Left ventricle myocardium inferior (tissue), 1 donor: Measurements from ENCODE around the gene DAD1. TPM values are rescaled to one million over a fixed set of nuclear protein-coding genes. Genes with fewer than 3 reads are reported as not detected.
"Not testable (repeated sequence)": the region's sequence is repeated elsewhere in the genome, so short reads cannot be mapped to it uniquely, and the experiment has no call there.

Experiments
- DNase-seq: peaks from one replicate; pipeline ENCODE4 v3.0.0-alpha.2; 2020
- H3K27ac ChIP-seq: fragments of 200-600 bp; replicated peaks from 2 replicates; pipeline ENCODE4 v1.8.0; 2021
- H3K27me3 ChIP-seq: fragments of 200-600 bp; 2 replicates; pipeline ENCODE4 v1.8.0; 2021; ENCODE audit warnings: low read depth
- H3K36me3 ChIP-seq: fragments of 200-600 bp; 2 replicates; pipeline ENCODE4 v1.8.0; 2021
- H3K4me1 ChIP-seq: fragments of 200-600 bp; 2 replicates; pipeline ENCODE4 v1.8.0; 2021
- H3K4me3 ChIP-seq: fragments of 200-600 bp; 2 replicates; pipeline ENCODE4 v1.8.0; 2021; ENCODE audit warnings: mild to moderate bottlenecking, moderate library complexity
- H3K9me3 ChIP-seq: fragments of 200-600 bp; replicated peaks from 2 replicates; pipeline ENCODE4 v1.8.0; 2021
- intact Hi-C: fragments of 100-400 bp; cut with micrococcal nuclease; formaldehyde crosslinking; loops from one replicate; pipeline ENCODE4 v1.11.0; 2022
- total RNA-seq: library from RNA; stranded (reverse); fragmentation: NEBNext Ultra II Directional; extraction: Animal tissue kit (Norgen Biotek cat#: 25700); gene quantifications from one replicate; pipeline ENCODE4 v1.2.1, GENCODE V29; 2021
- TF ChIP-seq, protein P1 (sequence below): fragments of 200-600 bp; IDR thresholded peaks from 2 replicates; pipeline ENCODE4 v1.8.0; 2021; ENCODE audit warnings: antibody characterized with exemption, mild to moderate bottlenecking, borderline replicate concordance
- donor health status: DM: no; HTN: yes; CAD: no; lungs with severe emphysema.

DAD1 gene
- total RNA-seq, 1 donor from 2014 or later: 118 TPM

DNA sequence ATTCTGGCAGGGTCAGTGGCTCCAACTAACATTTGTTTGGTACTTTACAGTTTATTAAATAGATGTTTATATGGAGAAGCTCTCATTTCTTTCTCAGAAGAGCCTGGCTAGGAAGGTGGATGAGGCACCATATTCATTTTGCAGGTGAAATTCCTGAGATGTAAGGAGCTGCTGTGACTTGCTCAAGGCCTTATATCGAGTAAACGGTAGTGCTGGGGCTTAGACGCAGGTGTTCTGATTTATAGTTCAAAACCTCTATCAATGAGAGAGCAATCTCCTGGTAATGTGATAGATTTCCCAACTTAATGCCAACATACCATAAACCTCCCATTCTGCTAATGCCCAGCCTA, 42.3 kb downstream of the DAD1 start:
- Histone ChIP-seq H3K4me3 (no peak overlapping the region), H3K9me3 (no peaks in the 10 kb centered on the region), H3K27ac (peak overlapping the region; percentile 79), H3K4me1 (peaks cover 38% of the 10 kb centered on the region), H3K36me3 (no peaks in the 10 kb centered on the region), H3K27me3 (no peaks in the 10 kb centered on the region)
- TF ChIP-seq, protein P1, sequence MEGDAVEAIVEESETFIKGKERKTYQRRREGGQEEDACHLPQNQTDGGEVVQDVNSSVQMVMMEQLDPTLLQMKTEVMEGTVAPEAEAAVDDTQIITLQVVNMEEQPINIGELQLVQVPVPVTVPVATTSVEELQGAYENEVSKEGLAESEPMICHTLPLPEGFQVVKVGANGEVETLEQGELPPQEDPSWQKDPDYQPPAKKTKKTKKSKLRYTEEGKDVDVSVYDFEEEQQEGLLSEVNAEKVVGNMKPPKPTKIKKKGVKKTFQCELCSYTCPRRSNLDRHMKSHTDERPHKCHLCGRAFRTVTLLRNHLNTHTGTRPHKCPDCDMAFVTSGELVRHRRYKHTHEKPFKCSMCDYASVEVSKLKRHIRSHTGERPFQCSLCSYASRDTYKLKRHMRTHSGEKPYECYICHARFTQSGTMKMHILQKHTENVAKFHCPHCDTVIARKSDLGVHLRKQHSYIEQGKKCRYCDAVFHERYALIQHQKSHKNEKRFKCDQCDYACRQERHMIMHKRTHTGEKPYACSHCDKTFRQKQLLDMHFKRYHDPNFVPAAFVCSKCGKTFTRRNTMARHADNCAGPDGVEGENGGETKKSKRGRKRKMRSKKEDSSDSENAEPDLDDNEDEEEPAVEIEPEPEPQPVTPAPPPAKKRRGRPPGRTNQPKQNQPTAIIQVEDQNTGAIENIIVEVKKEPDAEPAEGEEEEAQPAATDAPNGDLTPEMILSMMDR: no peak
- DNase-seq: no peak
- intact Hi-C loops: no loop called here

DNA sequence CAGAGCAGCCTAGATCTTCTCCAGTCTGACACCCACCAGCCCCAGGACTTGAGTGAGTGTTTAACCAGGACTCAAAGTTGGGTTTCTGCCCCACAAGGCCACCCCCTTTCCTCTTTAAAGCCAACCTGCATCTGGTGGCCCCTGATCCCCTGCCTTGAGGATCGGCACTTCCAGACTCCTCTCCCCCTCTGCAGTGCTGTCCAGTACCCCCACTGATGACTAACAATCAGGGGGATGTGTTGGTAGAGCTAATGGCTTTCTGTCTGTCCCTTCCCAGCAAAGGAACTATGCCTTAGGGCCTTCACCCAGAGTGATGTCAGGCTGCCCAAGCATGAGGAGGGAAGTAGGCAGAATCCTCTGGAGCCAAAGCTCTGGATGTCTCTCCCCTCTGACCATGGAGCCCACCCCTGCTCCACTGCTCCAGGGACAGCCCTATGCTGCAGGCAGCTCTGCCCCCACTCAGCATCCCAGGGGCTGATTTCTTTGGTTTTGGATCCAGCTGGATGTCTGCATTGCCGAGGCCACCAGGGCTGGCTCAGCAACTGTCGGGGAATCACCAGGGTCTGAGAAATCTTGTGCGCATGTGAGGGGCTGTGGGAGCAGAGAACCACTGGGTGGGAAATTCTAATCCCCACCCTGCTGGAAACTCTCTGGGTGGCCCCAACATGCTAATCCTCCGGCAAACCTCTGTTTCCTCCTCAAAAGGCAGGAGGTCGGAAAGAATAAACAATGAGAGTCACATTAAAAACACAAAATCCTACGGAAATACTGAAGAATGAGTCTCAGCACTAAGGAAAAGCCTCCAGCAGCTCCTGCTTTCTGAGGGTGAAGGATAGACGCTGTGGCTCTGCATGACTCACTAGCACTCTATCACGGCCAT, 42.9 kb downstream of the DAD1 start:
- H3K27ac ChIP-seq: peak overlapping the region; percentile 79
- intact Hi-C loops: no loop called here
- no peak overlapping the region for H3K4me3 ChIP-seq
- no peaks in the 10 kb centered on the region for H3K9me3 ChIP-seq
- H3K27me3 ChIP-seq: no peaks in the 10 kb centered on the region
- H3K36me3 ChIP-seq: no peaks in the 10 kb centered on the region
- no peak for DNase-seq
- TF ChIP-seq, protein P1: no peak
- peaks cover 38% of the 10 kb centered on the region for H3K4me1 ChIP-seq

DNA sequence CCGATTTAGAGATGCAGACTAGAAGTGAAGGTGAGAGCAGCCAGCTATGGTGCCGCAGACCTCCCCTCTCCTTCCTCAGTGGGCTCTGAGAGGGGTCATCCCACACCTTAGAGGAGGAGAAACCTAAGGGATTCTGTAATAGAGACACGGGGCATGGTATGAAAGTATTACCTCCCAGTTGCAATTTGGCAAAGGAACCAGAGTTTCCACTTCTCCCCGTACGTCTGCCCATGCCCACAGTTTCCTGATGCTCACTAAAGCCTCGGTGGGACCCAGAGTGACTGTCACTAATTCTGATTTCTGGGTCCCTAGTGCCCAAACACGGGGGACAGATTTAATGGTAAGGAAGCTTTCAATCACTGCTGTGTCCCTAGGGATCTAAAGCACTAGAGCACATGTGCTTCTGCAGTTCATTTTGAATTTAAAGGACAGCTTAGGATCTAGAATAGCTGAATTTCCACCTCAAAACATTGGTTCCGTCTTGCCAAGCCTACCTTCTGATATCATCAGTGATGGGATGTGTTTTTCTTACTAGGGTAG, 44.1 kb downstream of the DAD1 start:
- intact Hi-C loops: no loop called here
- H3K27me3 ChIP-seq: no peaks in the 10 kb centered on the region
- no peaks in the 10 kb centered on the region for H3K9me3 ChIP-seq
- H3K4me1 ChIP-seq: peaks cover 26% of the 10 kb centered on the region
- no peaks in the 10 kb centered on the region for H3K36me3 ChIP-seq
- H3K4me3 ChIP-seq: no peak overlapping the region
- no peak overlapping the region for H3K27ac ChIP-seq
- TF ChIP-seq, protein P1: no peak
- DNase-seq: no peak

DNA sequence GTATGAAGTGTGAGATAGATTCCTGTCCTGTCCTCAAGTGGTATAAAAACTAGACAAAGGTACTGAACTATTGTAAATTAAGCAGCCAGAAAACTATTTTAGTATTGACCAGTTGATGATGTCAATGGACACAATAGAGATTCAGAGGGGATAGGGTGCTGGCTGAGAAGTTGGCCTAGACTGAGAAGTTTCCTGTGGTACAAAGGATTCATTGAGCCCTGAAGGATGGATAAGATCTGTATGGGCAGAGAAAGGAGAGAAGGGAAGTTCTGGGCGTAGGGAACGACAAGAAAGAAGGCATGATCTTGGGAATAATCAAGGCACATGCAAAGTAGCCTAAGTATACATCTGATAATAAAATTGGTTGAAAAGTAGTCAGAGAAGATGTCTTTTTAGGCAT, 44.6 kb downstream of the DAD1 start:
- TF ChIP-seq, protein P1: no peak
- Histone ChIP-seq H3K9me3 (no peaks in the 10 kb centered on the region), H3K27ac (no peak overlapping the region), H3K27me3 (no peaks in the 10 kb centered on the region), H3K4me1 (peaks cover 26% of the 10 kb centered on the region), H3K4me3 (no peak overlapping the region), H3K36me3 (no peaks in the 10 kb centered on the region)
- DNase-seq: no peak
- intact Hi-C loops: no loop called here

DNA sequence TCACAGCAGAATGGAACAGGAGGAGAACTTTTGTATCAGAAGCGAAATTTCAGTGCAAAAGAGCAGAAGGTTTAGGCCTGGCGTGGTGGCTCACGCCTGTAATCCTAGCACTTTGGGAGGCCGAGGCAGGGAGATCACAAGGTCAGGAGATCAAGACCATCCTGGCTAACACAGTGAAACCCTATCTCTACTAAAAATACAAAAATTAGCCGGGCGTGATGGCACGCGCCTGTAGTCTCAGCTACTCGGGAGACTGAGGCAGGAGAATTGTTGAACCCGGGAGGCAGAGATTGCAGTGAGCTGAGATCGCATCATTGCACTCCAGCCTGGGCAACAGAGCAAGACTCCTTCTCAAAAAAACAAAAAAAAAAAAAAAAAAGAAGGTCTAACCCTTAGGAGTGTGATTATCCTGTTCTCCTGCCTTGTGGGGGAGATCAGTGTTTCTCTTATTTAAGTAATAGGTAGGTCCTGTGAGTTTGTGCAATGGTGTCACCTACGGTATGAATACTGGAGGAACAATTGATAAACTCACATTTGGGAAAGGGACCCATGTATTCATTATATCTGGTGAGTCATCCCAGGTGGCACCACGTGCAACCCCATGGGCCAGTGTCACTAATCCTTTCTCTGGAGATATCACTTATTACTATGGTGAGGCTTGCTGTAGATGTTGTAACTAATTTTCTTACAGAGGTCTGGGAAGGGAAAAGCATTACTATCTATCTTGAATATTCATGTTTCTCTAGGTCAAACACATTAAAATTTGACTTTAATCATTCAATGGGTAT, 45.3 kb downstream of the DAD1 start:
- H3K36me3 ChIP-seq, H3K27me3 ChIP-seq, H3K9me3 ChIP-seq, intact Hi-C loops, DNase-seq, H3K4me3 ChIP-seq, H3K27ac ChIP-seq: not testable (repeated sequence)
- peaks cover 28% of the 10 kb centered on the region for H3K4me1 ChIP-seq
